PC-9 (cell line): ENCODE measurements around the gene LPCAT1. TPM values are rescaled to one million over a fixed set of nuclear protein-coding genes. Genes with fewer than 3 reads are reported as not detected.

Source experiments
- BruUV-seq: library from RNA; stranded (reverse); fragments of 400-500 nt; replicated peaks from 2 replicates; lab custom pipeline; 2021; lab: Mats Ljungman, UMichigan
- CTCF ChIA-PET: fragments of 300-600 bp; sonication (Branson Sonifier 250); formaldehyde crosslinking; loops from one replicate; lab custom pipeline; 2022; ENCODE audit warnings: antibody characterized with exemption; lab: Charles Lee
- POLR2A ChIA-PET: fragments of 300-600 bp; sonication (Branson Sonifier 250); formaldehyde crosslinking; loops from one replicate; lab custom pipeline; 2022; ENCODE audit warnings: antibody characterized with exemption; ENCODE audit not compliant: unreplicated experiment; lab: Charles Lee
- DNase-seq, 2 experiments: peaks; one replicate each; pipeline versions ENCODE4 v3.0.0 to v3.0.0-alpha.2; 2015 to 2022; ENCODE audit warnings: mixed read lengths in 1 of 2
- H2AFZ ChIP-seq: fragments of 200-600 bp; sonication (generic); 2 replicates; pipeline ENCODE4 v1.8.1; 2017; ENCODE audit warnings: antibody characterized with exemption
- H3F3A ChIP-seq: fragments of 200-600 bp; sonication (generic); 2 replicates; pipeline ENCODE4 v1.8.1; 2017; ENCODE audit warnings: antibody characterized with exemption, mild to moderate bottlenecking, low read depth; ENCODE audit not compliant: insufficient read depth
- H3K27ac ChIP-seq: fragments of 200-600 bp; sonication (generic); 2 replicates; pipeline ENCODE4 v1.6.1; 2016; ENCODE audit warnings: mixed run types
- H3K27me3 ChIP-seq: fragments of 200-600 bp; sonication (generic); 2 replicates; pipeline ENCODE4 v1.6.1; 2016; ENCODE audit warnings: low read depth, mixed run types; ENCODE audit not compliant: insufficient read depth
- H3K36me3 ChIP-seq: fragments of 200-600 bp; sonication (generic); 2 replicates; pipeline ENCODE4 v1.6.1; 2016; ENCODE audit warnings: low read depth, mixed run types
- H3K4me1 ChIP-seq: fragments of 200-600 bp; sonication (generic); replicated peaks from 2 replicates; pipeline ENCODE4 v1.6.1; 2016; ENCODE audit warnings: mixed run types; ENCODE audit not compliant: insufficient read depth
- H3K4me2 ChIP-seq: fragments of 200-600 bp; sonication (generic); 2 replicates; pipeline ENCODE4 v1.6.1; 2017; ENCODE audit warnings: mixed run types
- H3K4me3 ChIP-seq: fragments of 200-600 bp; sonication (generic); 2 replicates; pipeline ENCODE4 v1.6.1; 2016; ENCODE audit warnings: mixed run types
- H3K79me2 ChIP-seq: fragments of 200-600 bp; sonication (generic); 2 replicates; pipeline ENCODE4 v1.6.1; 2017; ENCODE audit warnings: low read depth, mixed run types
- H3K9me2 ChIP-seq: fragments of 200-600 bp; sonication (generic); 2 replicates; pipeline ENCODE4 v1.8.1; 2017; ENCODE audit warnings: mild to moderate bottlenecking; ENCODE audit not compliant: insufficient read depth
- H3K9me3 ChIP-seq: fragments of 200-600 bp; sonication (generic); 2 replicates; pipeline ENCODE4 v1.8.1; 2016; ENCODE audit warnings: low read depth; ENCODE audit not compliant: insufficient read depth
- H4K20me1 ChIP-seq: fragments of 200-600 bp; sonication (generic); 2 replicates; pipeline ENCODE4 v1.8.1; 2017; ENCODE audit not compliant: insufficient read depth
- CTCF ChIP-seq: fragments of 200-600 bp; sonication (generic); conservative IDR thresholded peaks from 2 replicates; pipeline ENCODE4 v1.6.1; 2017; ENCODE audit warnings: mixed run types, antibody characterized with exemption, mild to moderate bottlenecking, moderate library complexity
- EZH2 ChIP-seq: fragments of 200-600 bp; sonication (generic); IDR thresholded peaks from 2 replicates; pipeline ENCODE4 v1.8.0; 2017; ENCODE audit warnings: antibody characterized with exemption, low read depth
- intact Hi-C: fragments of 100-400 bp; cut with micrococcal nuclease; formaldehyde crosslinking; loops from one replicate; pipeline ENCODE4 v1.10.0; 2022; ENCODE audit not compliant: unreplicated experiment
- total RNA-seq: library from RNA; stranded (reverse); gene quantifications from 2 replicates; pipeline ENCODE4 v1.2.3, GENCODE V29; 2021

LPCAT1 gene
- total RNA-seq, 1 experiment from 2014 or later: 96.1 TPM

GRCh38 chr5:1465117-1465516, 58.6 kb downstream of the LPCAT1 start:
- Histone ChIP-seq H3K27me3 (no peaks in the 10 kb centered on the region), H3K4me3 (no peak overlapping the region), H3K27ac (no peak overlapping the region), H3K9me3 (peaks cover 8% of the 10 kb centered on the region; the same call in 1 of the 2 replicates), H3K36me3 (peaks cover 23% of the 10 kb centered on the region), H3F3A (peaks cover 37% of the 10 kb centered on the region), H3K9me2 (no peaks in the 10 kb centered on the region), H4K20me1 (peaks cover 3% of the 10 kb centered on the region), H3K4me2 (no peak overlapping the region), H3K79me2 (no peaks in the 10 kb centered on the region), H2AFZ (no peak overlapping the region), H3K4me1 (no peaks in the 10 kb centered on the region)
- no peak for TF ChIP-seq CTCF
- no peak for TF ChIP-seq EZH2
- BruUV-seq: no TSS peak
- intact Hi-C loops: no loop called here
- POLR2A ChIA-PET: no interaction called here
- DNase-seq: no peak
- CTCF ChIA-PET: no interaction called here

GRCh38 chr5:1464511-1464910, 59.2 kb downstream of the LPCAT1 start:
- H3K4me2 ChIP-seq: no peak overlapping the region
- TF ChIP-seq CTCF: no peak
- no peak for TF ChIP-seq EZH2
- ChIA-PET CTCF (no interaction called here), POLR2A (no interaction called here)
- H3K36me3 ChIP-seq: peaks cover 23% of the 10 kb centered on the region
- H3K9me3 ChIP-seq: peaks cover 8% of the 10 kb centered on the region; the same call in 1 of the 2 replicates
- H3K27me3 ChIP-seq: no peaks in the 10 kb centered on the region
- H3K4me3 ChIP-seq: no peak overlapping the region
- H4K20me1 ChIP-seq: peaks cover 3% of the 10 kb centered on the region
- peaks cover 40% of the 10 kb centered on the region for H3F3A ChIP-seq
- DNase-seq: no peak
- H3K4me1 ChIP-seq: no peaks in the 10 kb centered on the region
- intact Hi-C loops: no loop called here
- no peaks in the 10 kb centered on the region for H3K9me2 ChIP-seq
- H3K27ac ChIP-seq: no peak overlapping the region
- H3K79me2 ChIP-seq: no peaks in the 10 kb centered on the region
- H2AFZ ChIP-seq: no peak overlapping the region
- no TSS peak for BruUV-seq

GRCh38 chr5:1464096-1464446, 59.7 kb downstream of the LPCAT1 start:
- Histone ChIP-seq H3K27ac (no peak overlapping the region), H4K20me1 (peaks cover 3% of the 10 kb centered on the region), H3K4me3 (no peak overlapping the region), H2AFZ (no peak overlapping the region), H3F3A (peaks cover 40% of the 10 kb centered on the region), H3K9me2 (no peaks in the 10 kb centered on the region), H3K79me2 (no peaks in the 10 kb centered on the region), H3K4me2 (no peak overlapping the region), H3K27me3 (no peaks in the 10 kb centered on the region), H3K36me3 (peaks cover 23% of the 10 kb centered on the region), H3K4me1 (no peaks in the 10 kb centered on the region), H3K9me3 (peaks cover 8% of the 10 kb centered on the region; the same call in 1 of the 2 replicates)
- ChIA-PET POLR2A (no interaction called here), CTCF (no interaction called here)
- BruUV-seq: no TSS peak
- DNase-seq: no peak
- TF ChIP-seq CTCF (no peak), EZH2 (no peak)
- intact Hi-C loops: no loop called here
